ENCODE data around the gene INPP4A. TPM values are rescaled to one million over a fixed set of nuclear protein-coding genes. Genes with fewer than 3 reads are reported as not detected.
"Not testable (repeated sequence)": the region's sequence is repeated elsewhere in the genome, so short reads cannot be mapped to it uniquely, and the experiment has no call there.

Gene INPP4A
- polyA plus RNA-seq = 1 to 10 TPM; 3.5 to 6.9 (median 4.9) TPM

DNA sequence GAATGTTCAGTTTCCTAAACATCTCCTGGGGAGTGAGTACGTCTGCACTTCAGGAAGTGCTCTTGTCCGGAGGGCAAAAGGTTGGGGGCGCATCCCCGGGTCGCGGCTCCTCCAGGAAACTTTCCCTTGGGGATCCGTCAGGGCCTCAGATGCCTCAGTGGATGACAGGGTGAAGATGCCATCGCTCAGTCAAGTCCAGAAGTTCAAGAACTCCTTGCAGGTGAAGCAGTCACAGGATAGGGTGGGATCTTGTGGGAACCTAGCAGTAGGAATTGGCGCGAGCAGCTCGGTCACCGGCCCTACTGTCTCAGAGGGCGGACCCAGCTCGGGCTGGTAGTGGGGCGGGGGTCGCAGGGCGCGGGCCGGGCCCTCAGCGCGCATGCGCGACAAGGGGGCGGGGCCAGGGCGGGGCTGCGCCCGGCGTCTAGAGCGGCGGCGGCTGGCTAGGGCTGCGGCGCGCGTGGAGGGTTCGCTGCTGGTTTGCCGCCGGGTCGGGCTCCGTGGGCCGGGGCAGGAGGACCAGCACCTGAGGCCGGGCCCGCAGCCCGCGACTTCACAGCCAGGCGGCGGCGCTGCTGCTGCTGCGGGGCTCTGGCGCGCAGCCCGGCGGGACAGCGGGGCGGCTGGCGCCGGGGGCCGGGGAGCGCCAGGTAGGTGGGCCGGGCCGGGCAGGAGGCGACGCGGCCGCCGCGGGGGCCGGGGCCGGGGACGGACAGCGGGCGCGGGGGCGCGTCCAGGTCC is at the start of gene INPP4A:
TSS of gene INPP4A (plus strand) at position 423 of the 741 bp plus-strand sequence. CDS start 75,191 bp downstream, outside the sequence.
- 0 to 1% (median 0%) methylated on average over 51 to 75 of the region's 75 CpGs for WGBS, 3 donors
- H3K27ac ChIP-seq (ENCODE audit: low read depth, low read length) = peak within 1 kb of the TSS; percentile 1

DNA sequence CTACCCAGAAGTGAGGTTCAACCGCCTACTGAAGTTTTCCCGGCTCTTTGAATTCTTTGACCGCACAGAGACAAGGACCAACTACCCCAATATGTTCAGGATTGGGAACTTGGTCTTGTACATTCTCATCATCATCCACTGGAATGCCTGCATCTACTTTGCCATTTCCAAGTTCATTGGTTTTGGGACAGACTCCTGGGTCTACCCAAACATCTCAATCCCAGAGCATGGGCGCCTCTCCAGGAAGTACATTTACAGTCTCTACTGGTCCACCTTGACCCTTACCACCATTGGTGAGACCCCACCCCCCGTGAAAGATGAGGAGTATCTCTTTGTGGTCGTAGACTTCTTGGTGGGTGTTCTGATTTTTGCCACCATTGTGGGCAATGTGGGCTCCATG is 48.7 kb upstream of the INPP4A start:
- H3K27ac ChIP-seq (ENCODE audit: low read depth, low read length) = no peak overlapping the region
- 88 to 93% (median 88%) methylated on average over 6 of the region's 6 CpGs for WGBS, 3 donors

DNA sequence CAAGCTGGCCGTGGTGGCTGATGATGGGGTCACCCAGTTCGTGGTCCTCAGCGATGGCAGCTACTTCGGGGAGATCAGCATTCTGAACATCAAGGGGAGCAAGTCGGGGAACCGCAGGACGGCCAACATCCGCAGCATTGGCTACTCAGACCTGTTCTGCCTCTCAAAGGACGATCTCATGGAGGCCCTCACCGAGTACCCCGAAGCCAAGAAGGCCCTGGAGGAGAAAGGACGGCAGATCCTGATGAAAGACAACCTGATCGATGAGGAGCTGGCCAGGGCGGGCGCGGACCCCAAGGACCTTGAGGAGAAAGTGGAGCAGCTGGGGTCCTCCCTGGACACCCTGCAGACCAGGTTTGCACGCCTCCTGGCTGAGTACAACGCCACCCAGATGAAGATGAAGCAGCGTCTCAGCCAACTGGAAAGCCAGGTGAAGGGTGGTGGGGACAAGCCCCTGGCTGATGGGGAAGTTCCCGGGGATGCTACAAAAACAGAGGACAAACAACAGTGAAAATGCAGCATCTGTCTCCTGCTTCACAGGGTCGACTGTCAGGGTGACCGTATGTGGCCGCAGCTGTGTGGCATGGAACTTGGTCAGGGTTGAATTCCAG is 47.8 kb upstream of the INPP4A start:
- no peak overlapping the region for H3K27ac ChIP-seq (ENCODE audit: low read depth, low read length)
- WGBS, 3 donors = 88 to 94% (median 94%) methylated on average over 23 of the region's 23 CpGs

DNA sequence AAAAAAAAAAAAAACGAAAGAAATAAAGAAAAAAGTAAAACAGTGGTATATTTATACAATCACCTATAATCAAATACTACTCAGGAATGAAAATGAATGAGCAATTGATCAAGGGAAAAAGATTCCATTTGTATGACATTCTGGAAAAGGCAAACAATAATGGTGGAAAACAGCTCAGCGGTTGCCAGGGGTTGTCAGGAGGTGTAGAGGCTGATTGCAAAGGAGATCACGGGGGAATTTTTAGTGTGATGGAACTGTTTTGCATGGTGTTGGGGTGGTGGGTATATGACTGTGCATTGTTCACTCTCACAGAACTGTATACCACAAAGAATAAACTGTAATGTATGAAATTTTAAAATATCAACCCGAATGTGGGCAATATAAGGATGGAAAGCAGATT is 45.5 kb upstream of the INPP4A start:
- 53 to 80% (median 79%) methylated on average over 4 of the region's 4 CpGs for WGBS, 3 donors

DNA sequence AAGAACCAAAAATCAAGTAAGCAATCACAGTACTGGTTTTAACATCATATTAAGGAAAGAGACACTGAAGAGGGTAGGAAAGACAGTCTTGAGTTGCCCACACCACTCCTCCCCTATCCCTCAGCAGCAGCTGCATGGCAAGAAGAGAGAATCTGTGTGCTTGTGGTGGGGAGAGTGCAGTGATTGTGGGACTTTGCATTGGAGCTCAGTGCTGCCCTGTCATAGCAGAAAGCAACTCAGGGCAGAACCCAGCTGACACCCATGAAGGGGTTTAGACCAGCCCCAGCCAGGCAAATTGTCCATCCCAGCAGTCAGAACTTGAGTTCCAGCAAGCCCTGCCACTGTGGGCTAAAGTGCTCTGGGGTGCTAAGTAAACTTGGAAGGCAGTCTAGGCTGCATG is 40.8 kb upstream of the INPP4A start:
- H3K27ac ChIP-seq (ENCODE audit: low read depth, low read length) = no peak overlapping the region

More for the DNA sequence above, 45.5 kb upstream of the INPP4A start:
- no peak overlapping the region for H3K27ac ChIP-seq (ENCODE audit: low read depth, low read length)

DNA sequence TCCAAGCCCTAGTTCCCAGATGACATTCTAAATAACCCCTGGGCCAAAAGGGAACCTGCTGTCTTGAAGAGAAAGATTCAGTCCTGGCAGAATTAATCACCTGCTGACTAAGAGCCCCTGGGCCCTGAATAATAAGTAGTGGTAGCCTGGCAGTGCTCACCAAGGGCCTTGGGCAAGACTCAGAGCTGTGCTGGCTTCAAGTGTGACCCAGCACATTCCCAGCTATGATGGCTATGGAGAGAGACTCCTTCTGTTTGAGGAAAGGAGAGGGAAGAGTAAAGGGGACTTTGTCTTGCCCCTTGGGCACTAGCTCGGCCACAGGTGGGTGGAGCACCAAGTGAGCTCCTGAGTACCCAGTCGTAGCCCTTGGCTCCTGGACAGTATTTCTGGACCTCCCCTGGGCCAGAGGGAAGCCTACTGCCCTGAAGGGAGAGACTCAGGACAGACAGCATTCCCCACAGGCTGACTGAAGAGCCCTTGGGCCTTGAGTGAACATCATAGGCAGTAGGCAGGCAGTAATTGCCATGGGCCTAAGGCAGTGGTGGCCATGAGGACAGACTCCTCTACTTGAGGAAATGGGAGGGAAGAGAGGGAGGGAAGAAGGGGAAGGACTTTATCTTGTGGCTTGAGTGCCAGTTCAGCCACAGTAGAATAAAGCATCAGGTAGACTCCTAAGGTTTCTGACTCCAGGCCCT is 40.0 kb upstream of the INPP4A start:
- WGBS, 3 donors = 75 to 95% (median 84%) methylated on average over 2 of the region's 2 CpGs
- H3K27ac ChIP-seq (ENCODE audit: low read depth, low read length) = no peak overlapping the region

DNA sequence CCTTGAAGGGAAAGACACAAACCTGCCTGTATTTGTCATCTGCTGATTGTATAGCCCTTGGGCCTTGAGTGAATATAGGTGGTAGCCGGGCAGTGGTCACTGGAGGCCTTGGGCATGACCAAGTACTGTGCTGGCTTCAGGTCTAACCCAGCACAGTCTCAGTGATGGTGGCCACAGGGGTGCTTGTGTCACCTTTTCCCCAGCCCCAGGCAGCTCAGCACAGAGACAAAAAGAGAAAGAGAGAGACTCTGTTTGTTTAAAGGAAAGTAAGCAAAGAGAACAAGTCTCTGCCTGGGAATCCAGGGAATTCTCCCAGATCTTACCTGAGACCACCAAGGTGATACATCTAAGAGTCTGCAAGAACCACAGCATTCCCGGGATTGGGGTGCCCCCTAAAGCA is 39.4 kb upstream of the INPP4A start:
- no peak overlapping the region for H3K27ac ChIP-seq (ENCODE audit: low read depth, low read length)
- WGBS, 3 donors = 78 to 94% (median 86%) methylated on average over 2 of the region's 2 CpGs

DNA sequence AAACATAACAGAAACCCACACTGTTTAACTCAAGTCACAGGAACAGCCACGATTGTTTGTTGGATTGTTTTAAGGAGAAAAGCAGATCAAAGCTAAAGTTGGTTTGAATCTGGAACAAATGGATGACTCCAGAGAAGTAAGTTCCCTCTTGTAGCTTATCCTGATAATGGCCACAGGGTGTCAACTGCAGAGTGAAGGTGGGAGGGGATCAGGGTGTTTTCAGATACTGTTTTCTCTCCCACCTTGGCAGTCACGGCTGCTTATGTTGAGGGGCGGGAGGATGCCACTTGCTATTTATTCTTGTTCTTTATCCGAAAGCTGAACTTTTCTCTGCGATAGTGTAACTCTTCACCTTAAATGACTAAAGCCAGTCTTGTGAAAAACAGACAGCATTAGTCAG is 36.5 kb upstream of the INPP4A start:
- H3K27ac ChIP-seq (ENCODE audit: low read depth, low read length) = no peak overlapping the region
- WGBS, 3 donors = 73 to 78% (median 76%) methylated on average over 5 of the region's 5 CpGs

DNA sequence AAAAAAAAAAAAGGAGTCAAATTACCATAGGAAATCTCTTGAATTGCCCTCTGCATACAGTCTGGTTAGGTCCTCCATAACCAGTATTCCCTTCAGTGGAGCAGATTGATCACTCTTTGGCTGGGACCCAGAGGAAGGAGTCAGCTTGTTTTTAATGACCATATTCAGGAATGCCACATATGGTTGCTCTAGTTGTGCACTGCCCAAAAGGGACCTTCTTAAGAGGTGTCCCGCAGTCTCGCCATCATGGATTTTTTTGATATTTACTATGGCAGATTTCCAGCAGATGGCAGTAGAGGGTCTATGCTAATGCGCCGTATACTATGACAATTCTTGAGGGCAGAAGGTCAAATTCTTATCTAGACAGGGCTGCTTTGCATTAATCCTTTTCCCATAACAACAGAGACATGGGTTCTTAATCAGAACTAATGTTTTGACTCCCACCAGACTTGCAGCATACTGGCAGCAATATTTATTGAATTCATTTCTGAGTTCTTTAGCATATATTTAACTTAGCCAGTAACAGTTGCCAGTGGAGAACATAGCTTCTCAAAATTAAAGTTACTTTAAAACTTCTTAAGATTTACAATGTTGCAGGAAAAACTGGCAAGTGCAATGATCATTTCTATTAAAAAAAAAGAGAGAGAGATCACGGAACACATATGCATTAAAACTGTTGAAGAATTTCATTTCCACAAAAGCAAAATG is 31.8 kb upstream of the INPP4A start:
- whole genome bisulfite sequencing, 3 donors = 21 to 23% (median 22%) methylated on average over 5 of the region's 5 CpGs
- H3K27ac ChIP-seq (ENCODE audit: low read depth, low read length) = no peak overlapping the region

DNA sequence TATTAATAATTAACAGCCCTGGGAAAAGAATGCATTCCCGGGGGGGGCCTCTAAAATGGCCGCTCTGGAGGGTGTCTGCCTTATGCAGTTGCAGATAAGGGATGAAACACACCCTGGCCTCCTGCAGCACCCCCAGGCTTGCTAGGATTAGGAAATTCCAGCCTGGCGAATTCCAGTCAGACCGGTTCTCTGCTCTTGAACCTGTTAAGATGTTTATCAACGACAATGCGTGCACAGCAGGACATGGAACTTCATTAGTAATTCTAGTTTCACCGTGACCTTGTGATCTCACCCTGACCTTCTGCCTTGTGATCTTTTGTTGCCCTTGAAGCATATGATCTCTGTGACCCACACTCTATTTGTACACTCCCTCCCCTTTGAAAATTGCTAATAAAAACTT is 30.4 kb upstream of the INPP4A start:
- WGBS, 3 donors = 72 to 96% (median 94%) methylated on average over 7 of the region's 7 CpGs
- H3K27ac ChIP-seq (ENCODE audit: low read depth, low read length) = not testable (repeated sequence)

DNA sequence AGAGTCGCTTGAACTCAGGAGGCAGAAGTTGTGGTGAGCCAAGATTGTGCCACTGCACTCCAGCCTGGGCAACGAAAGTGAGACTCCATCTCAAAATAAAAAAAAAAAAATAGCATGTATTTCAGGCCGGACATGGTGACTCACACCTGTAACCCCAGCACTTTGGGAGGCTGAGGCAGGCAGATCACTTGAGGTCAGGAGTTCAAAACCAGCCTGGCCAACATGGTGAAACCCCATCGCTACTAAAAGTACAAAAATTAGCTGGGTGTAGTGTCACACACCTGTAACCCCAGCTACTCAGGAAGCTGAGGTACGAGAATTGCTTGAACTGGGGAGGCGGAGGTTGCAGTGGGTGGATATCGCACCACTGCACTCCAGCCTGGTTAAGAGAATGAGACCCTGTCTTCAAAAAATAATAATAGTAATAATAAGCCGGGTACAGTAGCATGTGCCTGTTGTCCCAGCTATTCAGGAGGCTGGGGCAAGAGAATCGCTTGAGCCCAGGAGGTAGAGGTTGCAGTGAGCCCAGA is 28.9 kb upstream of the INPP4A start:
- WGBS, 3 donors = 86 to 96% (median 93%) methylated on average over 9 of the region's 9 CpGs
- not testable (repeated sequence) for H3K27ac ChIP-seq (ENCODE audit: low read depth, low read length)

DNA sequence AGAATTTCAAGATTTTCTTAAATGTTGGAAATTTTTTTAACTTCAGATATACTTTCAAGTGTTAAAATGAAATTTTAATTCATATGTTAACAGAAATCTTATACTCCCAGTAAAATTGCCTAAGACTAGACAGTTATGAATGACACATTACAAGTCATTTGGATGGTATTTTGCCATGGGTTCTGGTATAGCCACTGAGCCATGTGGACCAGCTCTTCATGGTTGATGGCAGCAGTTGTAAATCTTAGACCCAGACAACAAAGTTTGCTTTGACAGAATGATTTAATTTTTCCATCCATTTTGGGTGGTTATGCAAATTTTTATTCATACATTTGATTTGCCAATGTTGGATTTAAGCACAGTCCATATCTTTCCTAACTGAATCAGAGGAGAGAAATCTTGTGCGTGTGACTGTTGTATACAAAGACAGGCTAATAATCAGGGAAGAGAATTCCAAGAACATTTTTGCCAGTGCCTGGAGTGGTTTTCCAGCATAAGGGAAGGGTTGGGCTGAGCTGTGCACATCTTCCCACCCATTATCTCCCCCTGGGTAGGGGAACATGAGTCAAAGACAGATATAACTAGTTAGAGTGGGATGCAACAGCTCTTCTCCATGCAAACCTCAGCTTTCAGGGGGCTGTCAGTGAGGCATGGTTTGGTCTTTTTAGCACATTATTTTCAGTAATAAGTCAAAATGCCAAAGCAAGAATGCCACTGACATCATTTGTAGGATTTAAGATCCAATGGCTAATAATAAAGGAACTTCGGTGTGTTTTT is 28.1 kb upstream of the INPP4A start:
- no peak overlapping the region for H3K27ac ChIP-seq (ENCODE audit: low read depth, low read length)
- WGBS, 3 donors = 82 to 91% (median 86%) methylated on average over 2 of the region's 2 CpGs

DNA sequence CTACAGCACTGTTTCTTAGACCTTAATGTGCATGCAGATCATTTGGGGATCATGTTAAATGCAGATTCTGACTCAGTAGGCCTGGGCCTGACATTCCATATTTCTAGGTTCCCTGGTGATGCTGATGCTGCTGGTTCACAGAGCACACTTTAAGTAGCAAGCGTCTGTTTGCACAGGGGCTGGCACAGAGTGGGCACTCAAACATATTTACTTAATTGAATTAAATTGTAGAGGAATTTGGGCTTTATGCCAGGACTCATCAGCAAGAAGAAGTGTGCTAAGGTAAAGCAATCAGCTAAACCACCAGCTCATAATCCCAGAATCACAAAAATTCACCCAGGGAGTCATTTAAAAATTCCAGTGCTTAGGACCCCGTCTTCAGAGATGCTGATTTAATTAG is 25.1 kb upstream of the INPP4A start:
- WGBS, 3 donors = 64 to 80% (median 80%) methylated on average over 2 of the region's 2 CpGs
- H3K27ac ChIP-seq (ENCODE audit: low read depth, low read length) = no peak overlapping the region

DNA sequence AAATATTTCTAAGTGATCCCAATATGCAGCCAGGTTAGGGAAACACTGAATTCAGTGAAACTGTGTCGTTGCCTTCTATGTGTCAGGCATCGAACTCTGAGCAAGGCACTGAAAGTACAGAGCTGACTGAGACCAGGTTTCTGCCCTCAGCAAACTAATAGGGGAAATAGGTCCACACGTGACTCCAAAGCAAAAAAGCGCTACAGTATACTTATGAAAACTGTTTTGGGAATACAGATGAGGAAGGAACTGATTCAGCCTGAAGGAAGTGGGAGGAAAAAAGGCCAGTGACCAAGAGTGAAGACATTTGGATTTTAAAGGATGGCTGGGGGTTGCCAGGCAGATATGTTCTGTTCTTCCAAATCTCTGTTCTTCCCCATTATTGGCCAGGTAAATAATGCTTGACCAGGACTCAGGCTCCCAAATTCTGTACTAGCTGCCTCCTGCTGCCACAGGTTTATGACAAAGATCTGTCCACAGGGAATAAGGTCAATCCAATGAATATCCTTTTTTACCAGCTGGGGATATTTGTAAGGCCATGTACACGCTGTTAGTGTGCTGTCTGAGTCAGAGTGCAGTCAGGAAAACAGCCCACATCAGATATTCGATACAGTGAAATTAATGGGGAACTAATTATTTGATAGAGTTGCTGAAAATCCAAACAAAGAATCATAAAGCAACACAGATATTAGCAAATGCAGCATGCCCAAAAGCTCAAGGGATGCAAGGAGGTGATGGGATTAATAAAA is 24.5 kb upstream of the INPP4A start:
- WGBS, 3 donors = 62 to 66% (median 62%) methylated on average over 6 of the region's 6 CpGs
- H3K27ac ChIP-seq (ENCODE audit: low read depth, low read length) = no peak overlapping the region

DNA sequence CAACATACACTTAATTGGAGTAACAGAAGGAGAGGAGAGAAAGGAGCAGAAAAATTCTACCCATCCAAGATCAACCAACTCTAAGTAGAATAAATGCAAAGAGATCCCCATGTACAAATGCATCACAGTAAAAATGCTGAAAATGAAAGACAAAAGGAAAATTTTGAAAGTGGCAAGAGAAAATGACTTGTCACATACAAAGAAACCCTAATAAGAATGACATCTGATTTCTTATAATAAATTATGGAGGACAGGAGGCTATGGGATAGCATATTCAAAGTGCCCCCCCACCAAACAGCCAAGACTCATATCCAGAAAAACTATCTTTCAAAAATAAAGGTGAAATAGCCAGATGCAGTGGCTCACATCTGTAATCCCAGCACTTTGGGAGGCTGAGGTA is 22.2 kb upstream of the INPP4A start:
- H3K27ac ChIP-seq (ENCODE audit: low read depth, low read length) = no peak overlapping the region

DNA sequence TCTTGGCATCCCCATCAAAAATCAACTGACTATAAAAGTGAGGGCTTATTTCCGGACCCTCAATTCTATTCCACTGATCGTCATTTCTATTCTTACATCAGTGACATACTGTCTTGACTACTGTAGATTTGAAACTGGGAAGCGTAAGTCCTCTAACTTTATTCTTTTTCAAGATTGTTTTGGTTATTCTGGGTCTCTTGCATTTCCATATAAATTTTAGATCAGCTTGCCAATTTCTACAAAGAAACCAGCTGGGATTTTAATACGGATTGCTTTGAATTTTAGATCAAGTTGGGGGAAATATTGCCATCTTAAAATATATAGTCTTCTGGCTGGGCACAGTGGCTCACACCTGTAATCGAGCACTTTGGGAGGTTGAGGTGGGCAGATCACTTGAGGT is 17.9 kb upstream of the INPP4A start:
- no peak overlapping the region for H3K27ac ChIP-seq (ENCODE audit: low read depth, low read length)
- 92 to 93% (median 93%) methylated on average over 5 of the region's 5 CpGs for WGBS, 3 donors

DNA sequence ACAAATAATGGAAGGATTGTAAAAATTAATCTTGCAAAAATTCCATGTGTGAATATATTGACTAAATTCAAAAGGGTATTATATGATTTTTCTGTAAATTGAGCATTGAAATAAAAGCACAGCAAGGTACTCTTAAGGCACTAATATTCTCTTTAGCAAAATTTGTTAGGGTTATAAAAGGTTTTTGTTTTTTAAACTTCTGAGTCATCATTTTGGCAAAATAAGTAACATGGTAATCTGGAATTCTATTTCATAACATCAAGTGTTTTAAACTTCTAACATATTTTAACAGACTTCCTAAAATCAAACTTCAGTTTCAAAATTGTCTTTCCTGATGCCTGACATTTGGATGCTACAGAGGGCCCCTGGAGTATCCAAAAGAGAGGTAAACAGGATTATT is 12.5 kb upstream of the INPP4A start:
- no peak overlapping the region for H3K27ac ChIP-seq (ENCODE audit: low read depth, low read length)

Data from adipose tissue (tissue), 3 donors.